H1 (cell line): ENCODE results near the gene RBFOX1. TPM values are rescaled to one million over a fixed set of nuclear protein-coding genes. Genes with fewer than 3 reads are reported as not detected.

Experiments used
- CTCF ChIA-PET: fragments of 300-600 bp; sonication (Branson Sonifier 250); formaldehyde crosslinking; loops from one replicate; lab custom pipeline; 2021; ENCODE audit not compliant: partially characterized antibody; lab: Charles Lee
- POLR2A ChIA-PET: fragments of 300-600 bp; sonication (Branson Sonifier 250); formaldehyde crosslinking; loops from one replicate; lab custom pipeline; 2021; ENCODE audit warnings: inconsistent platforms; ENCODE audit not compliant: partially characterized antibody; lab: Charles Lee
- DNase-seq, 2 experiments: peaks; one replicate each; pipeline versions ENCODE4 v3.0.0 to v3.0.0-alpha.2; 2010 to 2022; ENCODE audit warnings: low spot score in 2 of 2, low read depth in 1 of 2, mixed read lengths in 1 of 2
- FAIRE-seq: peaks from 2 replicates; lab custom pipeline; 2011; peaks lifted over from hg19 to GRCh38; lab: Jason Lieb, UNC
- H2AFZ ChIP-seq: 2 replicates; pipeline ENCODE4 v1.8.1; 2012; ENCODE audit warnings: low read length, inconsistent platforms
- H2AK5ac ChIP-seq: 2 replicates; pipeline ENCODE4 v1.6.1; 2013; ENCODE audit warnings: low read depth, low read length
- H2BK120ac ChIP-seq: replicated peaks from 2 replicates; pipeline ENCODE3; 2013; ENCODE audit warnings: low read depth, low read length, inconsistent platforms
- H2BK12ac ChIP-seq: 2 replicates; pipeline ENCODE4 v1.6.1; 2013; ENCODE audit warnings: low read depth, low read length
- H2BK15ac ChIP-seq: 2 replicates; pipeline ENCODE4 v1.6.1; 2013; ENCODE audit warnings: low read length
- H2BK20ac ChIP-seq: 2 replicates; pipeline ENCODE4 v1.6.1; 2013; ENCODE audit warnings: low read length
- H2BK5ac ChIP-seq: 2 replicates; pipeline ENCODE4 v1.6.1; 2013; ENCODE audit warnings: low read depth, low read length
- H3K14ac ChIP-seq: 2 replicates; pipeline ENCODE4 v1.6.1; 2013; ENCODE audit warnings: inconsistent platforms; ENCODE audit not compliant: insufficient read length
- H3K18ac ChIP-seq: 2 replicates; pipeline ENCODE4 v1.6.1; 2013; ENCODE audit warnings: low read length; ENCODE audit errors: extremely low read depth
- H3K23ac ChIP-seq: 2 replicates; pipeline ENCODE4 v1.6.1; 2013; ENCODE audit warnings: inconsistent platforms; ENCODE audit not compliant: insufficient read length
- H3K23me2 ChIP-seq: 2 replicates; pipeline ENCODE4 v1.6.1; 2013; ENCODE audit warnings: low read depth, low read length
- H3K27ac ChIP-seq: 2 replicates; pipeline ENCODE4 v1.6.1; 2011; ENCODE audit warnings: low read depth, low read length, inconsistent platforms
- H3K27me3 ChIP-seq, 4 experiments: replicated peaks in 1 of 4; 1 replicate in 1 of 4; 2 replicates in 3 of 4; pipeline versions ENCODE4 v1.6.1 to v1.8.1; 2011 to 2013; ENCODE audit warnings: low read length in 3 of 4, mild to moderate bottlenecking in 3 of 4, inconsistent platforms in 2 of 4, mixed read lengths in 2 of 4, moderate library complexity in 1 of 4; ENCODE audit not compliant: control insufficient read depth in 3 of 4, insufficient read depth in 3 of 4; ENCODE audit errors: extremely low read depth in 1 of 4
- H3K36me3 ChIP-seq, 4 experiments: 2 replicates each; pipeline versions ENCODE4 v1.6.1 to v1.8.1; 2011 to 2013; ENCODE audit warnings: mild to moderate bottlenecking in 4 of 4, low read length in 3 of 4, moderate library complexity in 2 of 4, control low read depth in 1 of 4, inconsistent platforms in 1 of 4; ENCODE audit not compliant: insufficient read depth in 4 of 4, control insufficient read depth in 2 of 4
- H3K4ac ChIP-seq: replicated peaks from 2 replicates; pipeline ENCODE3; 2013; ENCODE audit warnings: low read length, low read depth, mixed read lengths, inconsistent platforms; ENCODE audit not compliant: insufficient read length
- H3K4me1 ChIP-seq, 4 experiments: replicated peaks in 1 of 4; 1 replicate in 1 of 4; 2 replicates in 3 of 4; pipeline versions ENCODE4 v1.6.1 to v1.8.1; 2011 to 2013; ENCODE audit warnings: low read length in 3 of 4, inconsistent platforms in 2 of 4, mixed read lengths in 1 of 4; ENCODE audit not compliant: insufficient read depth in 4 of 4, control insufficient read depth in 3 of 4
- H3K4me2 ChIP-seq, 2 experiments: 2 replicates each; pipeline versions ENCODE4 v1.6.1 to v1.8.1; 2011 to 2013; ENCODE audit warnings: low read depth in 2 of 2, low read length in 2 of 2, control low read depth in 1 of 2, inconsistent platforms in 1 of 2, mild to moderate bottlenecking in 1 of 2; ENCODE audit not compliant: insufficient read depth in 1 of 2
- H3K4me3 ChIP-seq, 4 experiments: fragments of 200-600, 300-600 bp in 1 of 4; sonication (generic), shearing (Covaris generic), sonication (Bioruptor Twin) in 1 of 4; 2 replicates each; pipeline versions ENCODE4 v1.5.1 to v1.8.1; 2011 to 2016; ENCODE audit warnings: low read length in 4 of 4, low read depth in 3 of 4, control low read depth in 2 of 4, inconsistent platforms in 2 of 4, mild to moderate bottlenecking in 2 of 4, mixed read lengths in 1 of 4, moderate library complexity in 1 of 4; ENCODE audit not compliant: insufficient read depth in 2 of 4; ENCODE audit errors: extremely low read depth in 1 of 4
- H3K56ac ChIP-seq: replicated peaks from 2 replicates; pipeline ENCODE3; 2013; ENCODE audit warnings: low read depth, mild to moderate bottlenecking, mixed read lengths, low read length, inconsistent platforms; ENCODE audit not compliant: insufficient read length
- H3K79me1 ChIP-seq: 2 replicates; pipeline ENCODE4 v1.6.1; 2013; ENCODE audit warnings: low read depth, low read length, control low read depth
- H3K79me2 ChIP-seq, 2 experiments: 2 replicates each; pipeline versions ENCODE4 v1.6.1 to v1.8.1; 2012 to 2013; ENCODE audit warnings: low read length in 2 of 2, mild to moderate bottlenecking in 2 of 2, inconsistent platforms in 1 of 2; ENCODE audit not compliant: insufficient read depth in 2 of 2, control insufficient read depth in 1 of 2
- H3K9ac ChIP-seq, 4 experiments: replicated peaks in 1 of 4; 1 replicate in 1 of 4; 2 replicates in 3 of 4; pipeline versions ENCODE4 v1.6.1 to v1.8.1; 2011 to 2013; ENCODE audit warnings: low read depth in 3 of 4, low read length in 3 of 4, control low read depth in 2 of 4, mild to moderate bottlenecking in 2 of 4, moderate library complexity in 2 of 4, inconsistent platforms in 1 of 4; ENCODE audit errors: extremely low read depth in 1 of 4
- H3K9me3 ChIP-seq, 2 experiments: 2 replicates each; pipeline versions ENCODE4 v1.6.1 to v1.8.1; 2012 to 2013; ENCODE audit warnings: mild to moderate bottlenecking in 2 of 2, moderate library complexity in 2 of 2, control low read depth in 1 of 2, inconsistent platforms in 1 of 2, low read depth in 1 of 2, low read length in 1 of 2, mixed read lengths in 1 of 2; ENCODE audit not compliant: insufficient read depth in 2 of 2
- H4K20me1 ChIP-seq, 2 experiments: replicated peaks in 1 of 2; 2 replicates each; pipeline versions ENCODE3 to v1.8.1; 2011 to 2013; ENCODE audit warnings: inconsistent platforms in 2 of 2, low read length in 2 of 2, mild to moderate bottlenecking in 1 of 2; ENCODE audit not compliant: insufficient read depth in 2 of 2, control insufficient read depth in 1 of 2
- H4K5ac ChIP-seq: 2 replicates; pipeline ENCODE4 v1.6.1; 2013; ENCODE audit warnings: low read length, low read depth, mixed read lengths, inconsistent platforms; ENCODE audit not compliant: insufficient read length
- H4K8ac ChIP-seq: 2 replicates; pipeline ENCODE4 v1.8.0; 2013; ENCODE audit warnings: mild to moderate bottlenecking, moderate library complexity, low read length, inconsistent platforms; ENCODE audit not compliant: insufficient read depth; ENCODE audit errors: extremely low read depth
- H4K91ac ChIP-seq: replicated peaks from 2 replicates; pipeline ENCODE3; 2013; ENCODE audit warnings: low read length, mixed read lengths, inconsistent platforms; ENCODE audit not compliant: insufficient read length
- CBX8 ChIP-seq: fragments of 300-800, 300-1000 bp; sonication (generic); IDR thresholded peaks from 2 replicates; pipeline ENCODE4 v1.7.1; 2016; ENCODE audit warnings: low read depth, low read length, borderline replicate concordance
- FOSL1 ChIP-seq: IDR thresholded peaks from 2 replicates; pipeline ENCODE4 v1.6.1; 2011; ENCODE audit warnings: mild to moderate bottlenecking, low read depth, low read length, moderate library complexity; ENCODE audit not compliant: insufficient read depth
- GABPA ChIP-seq: IDR thresholded peaks from 2 replicates; pipeline ENCODE4 v1.6.1; 2011; ENCODE audit warnings: mild to moderate bottlenecking, low read length, moderate library complexity, borderline replicate concordance; ENCODE audit not compliant: insufficient read depth
- HDAC6 ChIP-seq: IDR thresholded peaks from one replicate; pipeline ENCODE4 v1.7.1; 2012; ENCODE audit warnings: low read depth, mild to moderate bottlenecking, inconsistent platforms, low read length, moderate library complexity
- KDM5A ChIP-seq: fragments of 200-600 bp; IDR thresholded peaks from 2 replicates; pipeline ENCODE4 v1.7.1; 2012; ENCODE audit warnings: mild to moderate bottlenecking, low read length, inconsistent platforms, mixed read lengths
- MAFK ChIP-seq: IDR thresholded peaks from 2 replicates; pipeline ENCODE4 v1.6.1; 2012; ENCODE audit warnings: low read depth, mild to moderate bottlenecking, improper control_type of control experiment, low read length
- RFX5 ChIP-seq: IDR thresholded peaks from 2 replicates; pipeline ENCODE4 v1.6.1; 2011; ENCODE audit warnings: low read depth, low read length, improper control_type of control experiment, borderline replicate concordance
- RXRA ChIP-seq: IDR thresholded peaks from 2 replicates; pipeline ENCODE4 v1.6.1; 2011; ENCODE audit warnings: low read depth, mild to moderate bottlenecking, low read length, moderate library complexity; ENCODE audit not compliant: insufficient read depth
- SUZ12 ChIP-seq: fragments of 200-600 bp; sonication (generic); IDR thresholded peaks from 2 replicates; pipeline ENCODE4 v1.6.1; 2012; ENCODE audit warnings: mild to moderate bottlenecking, inconsistent platforms, low read length, moderate library complexity, mixed read lengths
- TCF12 ChIP-seq: IDR thresholded peaks from 2 replicates; pipeline ENCODE4 v1.6.1; 2011; ENCODE audit warnings: low read depth, mild to moderate bottlenecking, low read length
- WGBS, 2 experiments: shearing (Covaris generic) in 1 of 2; methylation state at CpG; one replicate each; pipeline versions ENCODE4 v1.1.6 to v1.1.7; 2013 to 2015; ENCODE audit warnings: low lambda C conversion rate in 2 of 2, mixed read lengths in 2 of 2, inconsistent platforms in 1 of 2, low coverage in 1 of 2, missing lambda C conversion rate in 1 of 2; ENCODE audit not compliant: insufficient replicate concordance in 2 of 2, insufficient coverage in 1 of 2, insufficient read length in 1 of 2; ENCODE audit errors: extremely low coverage in 1 of 2, missing lambda C conversion rate in 1 of 2; 5-methylcytosine and 5-hydroxymethylcytosine counted together
- polyA plus RNA-seq, 7 experiments: library from polyadenylated mRNA; depleted of rRNA in 3 of 7; stranded (reverse) in 5 of 7; unstranded in 2 of 7; fragments of >200 nt in 5 of 7; fragments of 200-250 nt in 2 of 7; gene quantifications; 1 replicate in 5 of 7; 2 replicates in 1 of 7; 4 replicates in 1 of 7; pipeline versions ENCODE4 v1.2.1 to v1.2.3, GENCODE V29; 2011 to 2013; ENCODE audit warnings: missing spikeins in 2 of 7, mixed read lengths in 2 of 7
- total RNA-seq: library from RNA; stranded (reverse); fragmentation: NEBNext Ultra II Directional; extraction: Animal tissue kit (Norgen Biotek cat#: 25700); gene quantifications from 2 replicates; pipeline ENCODE4 v1.2.1, GENCODE V29; 2021
- TF ChIP-seq, protein P1 (sequence below): IDR thresholded peaks from 2 replicates; pipeline ENCODE4 v1.6.1; 2011; ENCODE audit warnings: low read depth, mild to moderate bottlenecking, low read length; ENCODE audit not compliant: insufficient read depth
- TF ChIP-seq, protein P2 (sequence below): IDR thresholded peaks from 2 replicates; pipeline ENCODE4 v1.6.1; 2012; ENCODE audit warnings: low read length, inconsistent platforms

Gene RBFOX1
- total and polyA plus RNA-seq, 2 of the 8 experiments (the other 6 are each of a cell fraction or from before 2014, with no cell fraction given) = 1.7 to 2.8 TPM

DNA sequence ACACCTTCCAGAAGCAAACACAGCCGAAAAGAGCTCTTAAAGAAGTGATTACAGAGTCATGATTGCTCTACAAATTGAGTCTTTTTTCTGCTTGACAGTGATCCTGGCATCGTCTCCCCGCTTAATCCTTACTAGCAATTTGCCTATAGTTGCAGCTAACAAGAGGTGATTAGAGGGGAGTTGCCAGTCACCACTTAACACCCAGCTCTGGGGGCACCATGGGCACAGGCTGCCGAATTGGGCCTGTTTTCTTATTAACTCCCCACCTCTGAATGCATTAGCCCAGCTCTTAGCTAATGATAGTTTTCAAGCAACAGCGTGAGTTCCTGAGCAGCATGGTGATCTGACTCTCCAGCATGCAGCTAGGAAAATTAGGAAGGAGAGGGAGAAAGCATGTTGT lies 93.5 kb downstream of the RBFOX1 start:
- no peak overlapping the region for H3K9ac ChIP-seq
- 98% methylated on average over 5 of the region's 5 CpGs; no CpG with 5 or more reads in 1 of the 2 experiments for WGBS, 2 experiments
- H3K9me3 ChIP-seq = no peaks in the 10 kb centered on the region
- H3K27ac ChIP-seq = no peak overlapping the region
- H3K4me1 ChIP-seq = no peaks in the 10 kb centered on the region
- no peak overlapping the region for H2BK120ac ChIP-seq
- H3K18ac ChIP-seq = no peak overlapping the region
- H3K56ac ChIP-seq = no peak overlapping the region
- no peak overlapping the region for H2BK12ac ChIP-seq
- DNase-seq (no peak), FAIRE-seq (no peak)
- H3K36me3 ChIP-seq = no peaks in the 10 kb centered on the region
- H4K20me1 ChIP-seq = no peaks in the 10 kb centered on the region
- no peak overlapping the region for H2BK5ac ChIP-seq
- H3K4me3 ChIP-seq = no peak overlapping the region
- H3K14ac ChIP-seq = no peak overlapping the region
- no peak overlapping the region for H3K23ac ChIP-seq
- H2AFZ ChIP-seq = no peak overlapping the region
- no peaks in the 10 kb centered on the region for H3K79me1 ChIP-seq
- H3K27me3 ChIP-seq = no peaks in the 10 kb centered on the region
- H4K8ac ChIP-seq = no peak overlapping the region
- no peak overlapping the region for H2AK5ac ChIP-seq
- ChIA-PET POLR2A (no interaction called here), CTCF (interaction anchor here (0.6 to 1.6 kb wide), 2 partner anchors 11 to 1068 kb away, joined by 3 read pairs; no protein-coding TSS in a partner anchor)
- H4K91ac ChIP-seq = no peak overlapping the region
- H4K5ac ChIP-seq = no peak overlapping the region
- H3K79me2 ChIP-seq = no peaks in the 10 kb centered on the region
- no peak overlapping the region for H3K4me2 ChIP-seq
- 0 out of 2 replicates have a peak, but pooled peaks cover 2% of the 10 kb centered on the region for H3K23me2 ChIP-seq
- no peak overlapping the region for H3K4ac ChIP-seq
- H2BK15ac ChIP-seq = no peak overlapping the region
- H2BK20ac ChIP-seq = no peak overlapping the region
- no peak for TF ChIP-seq FOSL1
- TF ChIP-seq, protein P1, sequence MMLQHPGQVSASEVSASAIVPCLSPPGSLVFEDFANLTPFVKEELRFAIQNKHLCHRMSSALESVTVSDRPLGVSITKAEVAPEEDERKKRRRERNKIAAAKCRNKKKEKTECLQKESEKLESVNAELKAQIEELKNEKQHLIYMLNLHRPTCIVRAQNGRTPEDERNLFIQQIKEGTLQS = no peak
- TF ChIP-seq TCF12 = no peak
- no peak for TF ChIP-seq RFX5
- no peak for TF ChIP-seq CBX8
- TF ChIP-seq RXRA = no peak
- TF ChIP-seq MAFK = no peak
- TF ChIP-seq GABPA = no peak
- no peak for TF ChIP-seq KDM5A
- no peak for TF ChIP-seq SUZ12
- TF ChIP-seq, protein P2, sequence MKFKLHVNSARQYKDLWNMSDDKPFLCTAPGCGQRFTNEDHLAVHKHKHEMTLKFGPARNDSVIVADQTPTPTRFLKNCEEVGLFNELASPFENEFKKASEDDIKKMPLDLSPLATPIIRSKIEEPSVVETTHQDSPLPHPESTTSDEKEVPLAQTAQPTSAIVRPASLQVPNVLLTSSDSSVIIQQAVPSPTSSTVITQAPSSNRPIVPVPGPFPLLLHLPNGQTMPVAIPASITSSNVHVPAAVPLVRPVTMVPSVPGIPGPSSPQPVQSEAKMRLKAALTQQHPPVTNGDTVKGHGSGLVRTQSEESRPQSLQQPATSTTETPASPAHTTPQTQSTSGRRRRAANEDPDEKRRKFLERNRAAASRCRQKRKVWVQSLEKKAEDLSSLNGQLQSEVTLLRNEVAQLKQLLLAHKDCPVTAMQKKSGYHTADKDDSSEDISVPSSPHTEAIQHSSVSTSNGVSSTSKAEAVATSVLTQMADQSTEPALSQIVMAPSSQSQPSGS = no peak
- TF ChIP-seq HDAC6 = no peak
